LoVo (cell line): Measurements from ENCODE around the gene TRABD2A.
"Not testable (repeated sequence)": the region's sequence is repeated elsewhere in the genome, so short reads cannot be mapped to it uniquely, and the experiment has no call there.

Experiments
- DNase-seq: peaks from one replicate; pipeline ENCODE4 v3.0.0-alpha.2; 2016; ENCODE audit warnings: low spot score

TRABD2A gene, protein sequence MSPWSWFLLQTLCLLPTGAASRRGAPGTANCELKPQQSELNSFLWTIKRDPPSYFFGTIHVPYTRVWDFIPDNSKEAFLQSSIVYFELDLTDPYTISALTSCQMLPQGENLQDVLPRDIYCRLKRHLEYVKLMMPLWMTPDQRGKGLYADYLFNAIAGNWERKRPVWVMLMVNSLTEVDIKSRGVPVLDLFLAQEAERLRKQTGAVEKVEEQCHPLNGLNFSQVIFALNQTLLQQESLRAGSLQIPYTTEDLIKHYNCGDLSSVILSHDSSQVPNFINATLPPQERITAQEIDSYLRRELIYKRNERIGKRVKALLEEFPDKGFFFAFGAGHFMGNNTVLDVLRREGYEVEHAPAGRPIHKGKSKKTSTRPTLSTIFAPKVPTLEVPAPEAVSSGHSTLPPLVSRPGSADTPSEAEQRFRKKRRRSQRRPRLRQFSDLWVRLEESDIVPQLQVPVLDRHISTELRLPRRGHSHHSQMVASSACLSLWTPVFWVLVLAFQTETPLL

DNA sequence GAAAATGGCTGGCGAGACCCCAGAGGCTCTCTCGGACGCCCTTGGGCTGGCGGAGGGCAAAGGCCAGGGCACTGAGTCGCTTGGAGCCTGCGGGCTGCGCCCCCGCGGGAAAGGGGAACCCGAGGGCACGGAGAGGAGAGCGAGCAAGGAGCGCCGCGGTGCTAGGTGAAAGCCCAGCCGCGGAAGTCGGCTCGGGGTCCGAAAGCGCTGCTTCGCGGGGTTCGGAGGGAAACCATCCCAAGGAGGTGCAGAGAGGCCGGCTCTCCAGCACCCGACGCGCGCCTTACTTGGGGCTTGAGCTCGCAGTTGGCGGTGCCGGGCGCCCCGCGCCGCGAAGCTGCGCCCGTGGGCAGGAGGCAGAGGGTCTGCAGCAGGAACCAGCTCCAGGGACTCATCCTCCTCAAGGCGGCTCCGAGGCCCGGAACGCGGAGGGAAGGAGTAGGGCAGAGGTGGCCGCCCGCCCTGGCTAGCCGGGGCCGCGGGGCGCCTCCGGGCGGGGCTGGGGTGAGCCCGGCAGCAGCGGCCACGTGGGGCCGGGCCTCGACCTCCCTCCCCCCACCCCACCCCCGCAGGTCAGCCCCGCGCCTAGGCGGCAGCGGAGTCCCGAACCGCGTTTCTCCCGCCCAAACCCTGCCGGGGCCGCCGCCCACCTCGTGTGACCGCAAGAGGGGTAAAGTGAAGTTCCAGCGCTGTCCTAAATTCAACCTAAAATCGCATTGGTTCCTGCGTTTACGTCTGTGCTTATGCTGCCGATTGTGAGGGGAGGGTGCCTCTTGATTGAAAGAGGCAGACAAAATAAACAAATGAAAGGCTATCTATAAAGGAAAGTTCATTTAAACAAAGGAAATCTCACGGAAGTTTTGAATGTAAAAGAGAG, at the start of gene TRABD2A:
TSS of gene TRABD2A (minus strand) at position 440 of the 877 bp plus-strand sequence. CDS start at position 395, 45 bp downstream.
- peak; percentile 56 for DNase-seq

DNA sequence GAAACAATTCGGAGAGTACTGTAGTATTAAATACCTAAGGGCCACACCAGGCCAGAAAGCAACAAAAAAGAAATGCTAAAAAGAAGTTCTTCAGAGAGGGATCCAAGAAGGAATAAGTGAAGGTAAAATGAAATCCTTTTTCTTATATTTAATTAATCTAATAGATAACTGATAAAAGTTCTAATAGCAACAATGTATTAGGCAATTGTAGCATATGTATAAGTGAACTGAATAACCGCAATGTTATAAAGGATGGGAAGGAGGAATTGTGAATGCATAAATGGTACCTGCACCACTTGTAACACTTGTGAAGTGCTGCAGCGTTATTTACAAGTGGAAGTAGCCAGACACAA, 46.4 kb upstream of the TRABD2A start:
- DNase-seq, result no peak

DNA sequence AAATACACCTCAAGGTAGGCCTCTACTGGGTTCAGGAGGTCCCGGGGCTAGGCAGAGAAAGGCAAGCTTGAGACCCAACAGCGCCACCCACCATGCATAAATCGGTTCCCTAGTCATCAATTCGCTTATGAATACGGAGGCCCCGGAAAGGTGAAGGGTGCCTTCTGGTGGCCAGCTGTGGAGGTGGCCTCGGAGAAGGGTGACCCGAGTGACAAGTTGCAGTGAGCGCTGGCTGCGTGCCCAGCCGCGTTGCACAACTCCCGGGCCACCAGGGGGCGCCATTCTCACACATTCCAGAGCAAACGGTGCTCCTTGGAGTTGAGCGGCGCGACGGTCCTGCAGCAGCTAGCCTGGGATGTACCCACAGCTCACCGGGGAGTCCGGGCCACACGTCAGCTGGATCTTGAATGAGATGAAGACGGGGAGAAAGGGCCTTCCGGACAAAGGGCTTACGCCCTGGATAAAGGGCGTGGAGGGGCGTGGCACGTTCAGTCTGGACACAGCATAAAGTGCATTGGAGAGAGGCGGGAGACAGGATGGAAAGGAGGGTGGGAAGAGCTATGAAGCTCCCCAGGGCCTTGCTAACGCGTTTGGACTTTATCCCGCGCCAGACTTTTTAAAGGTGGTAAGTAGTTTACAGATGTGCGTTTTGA, 45.0 kb upstream of the TRABD2A start:
- DNase-seq, result peak; percentile 99

DNA sequence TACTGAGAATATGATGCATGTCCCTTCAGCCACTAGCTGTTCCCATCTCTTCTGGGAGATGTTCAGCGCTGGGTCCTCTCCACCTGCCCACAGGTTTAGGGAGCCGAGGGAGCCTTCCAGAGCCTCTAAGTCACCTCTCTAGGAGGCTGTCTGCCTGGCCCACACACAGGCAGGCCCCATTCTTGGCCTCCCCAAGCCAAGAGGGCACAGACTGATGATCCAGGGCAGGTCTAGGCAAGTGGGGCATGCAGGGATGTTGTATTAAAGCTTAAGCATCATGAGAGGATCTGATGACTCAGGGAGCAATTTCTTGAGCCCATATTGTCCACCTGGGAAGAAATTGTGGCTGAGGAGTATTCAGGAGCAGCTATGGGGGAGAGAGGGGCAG, 44.4 kb upstream of the TRABD2A start:
- no peak for DNase-seq

DNA sequence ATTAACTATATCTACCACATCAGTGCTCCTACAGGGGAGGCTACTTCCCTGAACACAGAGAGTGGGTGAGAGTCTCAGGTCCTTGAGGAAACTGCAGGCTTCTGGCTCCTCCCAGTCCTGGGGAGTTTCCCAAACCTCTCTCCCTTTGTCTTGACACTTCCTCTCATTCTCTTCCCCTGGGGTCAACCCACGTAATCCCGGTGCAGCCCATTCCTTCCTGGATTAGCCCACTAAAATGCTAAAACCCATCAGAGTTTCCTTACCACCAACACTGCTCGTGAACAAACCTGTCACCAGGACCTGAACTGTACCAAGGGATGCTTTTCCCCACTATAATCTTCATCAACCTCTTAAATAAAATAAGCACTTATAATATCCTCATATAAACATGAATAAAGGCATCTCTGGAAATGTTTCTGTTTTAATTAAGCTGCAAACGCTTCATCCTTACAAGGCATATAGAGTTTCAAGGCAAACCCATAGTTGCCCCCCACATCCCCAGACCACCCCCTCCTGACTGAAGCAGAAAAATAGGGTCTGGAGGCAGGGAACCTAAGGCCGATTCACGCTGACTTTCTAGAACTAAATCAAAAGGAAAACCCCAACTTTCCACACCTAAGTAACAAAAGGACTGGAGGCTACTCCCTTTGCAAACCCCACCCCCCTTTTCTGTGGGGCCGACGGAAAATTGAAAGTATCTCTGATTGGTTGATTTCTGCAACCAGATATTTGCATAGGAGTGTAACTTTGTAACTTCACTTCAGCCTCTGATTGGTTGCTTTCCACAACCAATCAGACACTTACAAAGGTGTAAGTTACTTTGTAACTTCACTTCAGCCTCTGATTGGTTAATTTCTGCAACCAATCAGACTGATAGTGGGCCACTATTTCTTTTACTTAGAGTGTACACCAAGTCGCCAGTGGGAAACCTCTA, 43.6 kb upstream of the TRABD2A start:
- DNase-seq, result no peak

DNA sequence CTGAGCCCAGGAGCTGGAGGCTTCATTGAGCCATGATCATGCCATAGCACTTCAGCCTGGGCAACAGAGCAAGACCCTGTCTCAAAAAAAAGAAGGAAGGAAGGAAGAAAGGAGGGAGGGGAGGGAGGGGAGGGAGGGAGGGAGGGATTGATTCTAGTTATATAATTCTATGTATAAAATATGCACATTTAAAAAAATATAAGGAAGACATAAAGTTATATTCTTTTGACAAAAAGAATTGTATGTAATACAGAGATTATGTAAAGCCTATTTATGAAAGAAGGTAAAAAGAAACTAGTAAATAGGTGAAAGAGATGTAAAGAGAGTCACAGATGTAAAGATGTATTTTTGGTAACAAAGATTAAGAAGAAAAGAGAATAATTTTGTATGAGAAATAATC, 42.1 kb upstream of the TRABD2A start:
- no peak for DNase-seq

DNA sequence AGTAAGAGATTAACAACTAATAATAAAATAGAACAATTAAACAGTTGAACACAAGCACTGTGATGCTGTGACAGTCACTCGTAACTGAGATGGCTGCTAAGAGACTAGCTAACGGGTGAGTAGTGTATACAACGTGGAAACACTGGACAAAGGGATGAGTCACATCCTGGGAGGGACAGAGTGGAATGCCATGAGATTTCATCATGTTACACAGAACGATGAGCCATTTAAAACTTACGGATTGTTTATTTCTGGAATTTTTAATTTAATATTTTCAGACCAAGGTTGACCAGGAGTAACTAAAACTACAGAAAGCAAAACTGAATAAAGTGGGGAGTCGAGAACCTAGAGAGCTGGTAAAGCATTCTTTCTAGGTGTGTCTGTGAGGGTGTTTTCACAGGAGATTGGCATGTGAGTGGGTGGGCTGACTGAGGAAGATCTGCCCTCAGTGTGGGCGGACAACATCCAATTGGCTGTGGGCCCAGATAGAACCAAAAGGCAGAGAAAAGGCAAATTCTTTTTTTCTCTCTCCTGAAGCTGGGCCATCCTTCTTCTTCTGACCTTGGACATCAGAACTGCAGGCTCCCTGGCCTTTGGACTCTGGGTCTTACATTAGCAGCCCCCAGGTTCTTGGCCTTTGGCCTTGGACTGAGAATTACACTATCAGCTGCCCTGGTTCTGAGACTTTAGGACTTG, 39.1 kb upstream of the TRABD2A start:
- peak; percentile 91 for DNase-seq

DNA sequence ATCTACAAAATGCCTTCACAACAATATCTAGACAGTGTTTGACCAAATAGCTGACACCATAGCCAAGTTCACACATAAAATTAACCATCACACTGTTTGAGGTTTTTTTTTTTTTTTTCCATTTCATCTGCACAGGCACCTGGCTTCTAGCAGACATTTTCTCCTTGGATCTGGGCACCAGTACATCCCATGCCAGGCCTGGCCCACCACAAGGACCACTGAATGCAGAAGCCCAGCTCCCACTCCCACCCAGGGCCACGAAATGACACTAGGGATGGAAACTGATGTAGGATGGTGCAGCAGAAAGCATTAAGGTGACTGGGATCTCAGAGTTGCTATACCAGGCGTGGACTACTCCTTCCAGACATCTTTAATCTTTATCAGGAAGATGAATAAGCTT, 37.5 kb upstream of the TRABD2A start:
- no peak for DNase-seq

DNA sequence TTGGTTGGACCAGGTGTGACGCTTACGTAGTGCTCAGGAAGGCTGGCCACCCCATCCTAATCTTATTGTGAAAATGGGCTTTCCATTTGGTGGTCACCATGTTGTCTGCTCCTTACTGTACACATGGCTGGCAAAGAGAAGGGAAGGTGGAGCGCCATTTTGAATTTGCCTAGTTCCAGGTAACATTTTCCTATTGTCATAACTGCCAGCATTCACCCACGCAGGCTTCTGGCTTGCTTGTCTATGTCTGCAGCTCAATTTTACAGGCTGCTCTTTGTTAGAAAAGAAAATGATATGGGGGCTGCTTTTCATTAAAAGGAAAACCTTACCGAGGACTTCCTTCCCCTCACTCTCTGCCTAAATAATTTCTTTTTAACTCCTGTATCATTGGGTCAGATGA, 36.9 kb upstream of the TRABD2A start:
- DNase-seq, result not testable (repeated sequence)

DNA sequence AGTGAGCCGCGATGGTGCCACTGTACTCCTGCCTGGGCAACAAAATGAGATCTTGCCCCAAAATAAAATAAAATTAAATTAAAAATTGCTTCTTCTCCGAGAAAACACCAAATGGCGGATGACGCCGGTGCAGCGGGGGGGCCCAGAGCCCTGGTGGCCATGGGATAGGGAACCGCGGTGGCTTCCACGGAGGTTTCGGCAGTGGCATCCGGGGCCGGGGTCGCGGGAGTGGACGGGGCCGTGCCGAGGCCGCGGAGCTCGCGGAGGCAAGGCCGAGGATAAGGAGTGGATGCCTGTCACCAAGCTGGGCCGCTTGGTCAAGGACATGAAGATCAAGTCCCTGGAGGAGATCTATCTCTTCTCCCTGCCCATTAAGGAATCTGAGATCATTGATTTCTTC, 34.8 kb upstream of the TRABD2A start:
- DNase-seq, result not testable (repeated sequence)

DNA sequence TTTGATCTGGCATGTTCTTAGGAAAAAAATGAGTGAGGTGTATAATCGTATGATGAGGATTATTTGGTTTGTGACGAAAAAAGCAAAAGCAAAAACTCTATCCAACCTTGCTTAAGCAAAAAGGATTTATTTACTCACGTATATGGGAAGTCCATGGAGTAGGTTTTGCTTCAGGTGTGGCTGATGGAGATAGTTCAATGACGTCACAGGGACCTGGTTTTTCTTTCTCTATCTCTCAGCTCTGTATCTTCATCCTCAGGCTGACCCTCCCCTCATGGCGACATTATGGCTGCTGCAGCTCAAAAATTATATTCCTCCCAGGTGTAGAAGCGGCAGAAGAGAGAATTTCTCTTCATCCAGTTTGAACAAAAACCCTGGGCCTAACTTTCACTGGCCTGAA, 33.5 kb upstream of the TRABD2A start:
- DNase-seq, result no peak

DNA sequence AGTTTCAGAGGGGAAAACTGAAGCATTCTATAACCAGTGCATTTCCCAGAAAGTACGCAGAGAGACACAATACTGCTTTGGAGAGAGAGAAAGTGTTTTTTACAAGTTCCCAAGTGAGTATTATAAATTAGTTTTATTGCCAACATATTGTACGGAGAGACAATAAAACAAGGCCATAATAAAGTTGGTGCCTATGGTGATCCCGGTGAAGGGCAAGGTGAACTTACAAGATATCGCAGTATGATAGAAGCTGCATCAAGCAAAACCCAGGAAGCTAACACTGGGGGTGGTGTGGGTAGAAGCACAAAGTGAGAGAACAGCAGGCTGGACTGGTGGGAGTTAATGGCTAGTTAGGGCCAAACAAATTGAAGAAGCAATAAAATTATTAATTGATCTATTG, 32.1 kb upstream of the TRABD2A start:
- no peak for DNase-seq

DNA sequence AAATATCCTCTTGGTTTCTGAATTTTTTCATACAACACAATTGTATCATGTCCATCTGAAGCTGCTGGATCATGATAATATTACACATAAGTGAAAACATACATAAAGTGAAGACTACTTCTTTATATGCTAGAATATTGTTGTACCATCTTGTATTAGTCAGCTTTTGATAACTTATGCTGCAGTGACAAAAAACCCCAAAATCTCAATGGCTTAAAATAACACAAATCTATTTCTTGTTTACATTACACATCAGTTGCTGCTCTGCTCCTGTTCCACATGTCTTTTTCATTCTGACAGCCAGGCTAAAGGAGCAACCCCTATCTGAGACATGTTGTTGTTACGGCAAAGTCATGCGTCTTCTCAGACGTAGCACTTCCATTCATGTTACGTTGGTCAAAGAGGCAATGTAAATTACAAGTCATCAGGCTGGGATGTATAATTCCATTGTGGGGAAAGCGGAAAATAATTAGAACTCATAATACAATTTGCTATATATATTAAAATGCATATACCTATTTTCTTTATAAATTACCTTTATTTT, 30.3 kb upstream of the TRABD2A start:
- DNase-seq, result no peak

DNA sequence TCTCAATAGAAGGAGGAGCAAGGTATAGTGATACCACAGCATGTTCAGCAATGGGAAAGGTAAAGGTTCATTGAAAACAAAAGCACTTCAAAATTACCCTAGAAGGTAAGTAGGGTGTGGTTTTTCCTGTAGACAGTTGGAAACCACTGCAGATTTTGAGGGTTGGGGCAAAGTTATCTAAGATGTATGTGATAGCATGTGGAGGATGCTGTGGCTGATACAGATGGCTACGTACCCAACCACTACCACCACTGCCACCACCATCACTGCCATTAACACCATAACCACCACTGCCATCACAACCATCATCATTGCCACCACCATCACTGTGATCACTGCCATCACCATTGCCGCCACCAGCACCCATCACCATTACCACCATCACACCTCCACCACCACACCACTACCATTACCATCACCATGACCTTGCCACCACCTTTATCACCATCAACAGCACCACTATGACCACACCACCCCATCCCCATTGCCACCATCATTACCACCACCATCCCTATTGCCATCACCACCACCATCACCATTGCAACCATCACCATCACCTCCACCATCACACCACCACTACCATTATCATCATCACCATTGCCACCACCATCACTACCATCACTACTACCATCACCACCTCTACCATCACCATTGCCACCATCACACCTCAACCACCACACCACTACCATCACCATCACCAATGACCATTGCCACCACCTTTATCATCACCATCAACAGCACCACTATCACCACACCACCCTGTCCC, 28.2 kb upstream of the TRABD2A start:
- no peak for DNase-seq

DNA sequence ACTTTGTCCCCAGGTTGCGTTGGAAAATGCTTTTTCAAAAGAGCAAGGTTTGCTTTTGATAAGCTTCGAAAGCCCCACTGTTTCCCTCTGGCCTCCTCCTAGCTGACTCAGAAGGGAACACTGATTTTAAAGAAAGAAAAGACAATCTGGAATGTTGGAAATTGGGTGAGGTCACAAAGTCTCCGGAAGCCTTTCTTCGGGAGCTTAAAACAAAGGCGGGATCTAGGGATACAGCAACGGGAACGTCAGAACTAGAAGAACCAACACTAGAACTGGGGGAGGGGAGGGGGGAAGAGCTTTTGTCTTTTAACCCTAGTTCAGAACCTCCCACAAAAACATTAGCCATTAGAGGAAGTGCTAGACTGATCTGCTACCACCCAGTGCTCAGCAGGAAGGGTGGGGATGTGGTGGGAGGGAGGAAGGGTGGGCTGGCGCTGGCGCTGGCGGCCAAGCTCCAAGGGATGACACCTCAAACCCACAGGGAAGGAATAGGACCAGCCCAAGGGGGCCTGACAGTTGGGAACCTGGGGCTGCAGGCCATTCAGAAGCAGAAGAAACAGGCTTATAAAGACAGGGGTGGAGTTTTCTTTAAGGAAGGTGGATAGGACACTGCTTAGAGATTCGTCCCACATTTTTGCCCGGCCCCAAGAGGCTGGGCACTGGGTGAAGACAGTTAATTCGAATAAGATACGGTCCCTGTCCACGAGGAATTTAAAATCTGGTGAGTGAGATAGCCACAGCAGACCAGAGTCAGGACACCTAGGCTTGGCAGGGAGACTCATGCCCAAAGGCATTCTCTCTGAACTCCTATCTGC, 26.2 kb upstream of the TRABD2A start:
- peak; percentile 81 for DNase-seq

DNA sequence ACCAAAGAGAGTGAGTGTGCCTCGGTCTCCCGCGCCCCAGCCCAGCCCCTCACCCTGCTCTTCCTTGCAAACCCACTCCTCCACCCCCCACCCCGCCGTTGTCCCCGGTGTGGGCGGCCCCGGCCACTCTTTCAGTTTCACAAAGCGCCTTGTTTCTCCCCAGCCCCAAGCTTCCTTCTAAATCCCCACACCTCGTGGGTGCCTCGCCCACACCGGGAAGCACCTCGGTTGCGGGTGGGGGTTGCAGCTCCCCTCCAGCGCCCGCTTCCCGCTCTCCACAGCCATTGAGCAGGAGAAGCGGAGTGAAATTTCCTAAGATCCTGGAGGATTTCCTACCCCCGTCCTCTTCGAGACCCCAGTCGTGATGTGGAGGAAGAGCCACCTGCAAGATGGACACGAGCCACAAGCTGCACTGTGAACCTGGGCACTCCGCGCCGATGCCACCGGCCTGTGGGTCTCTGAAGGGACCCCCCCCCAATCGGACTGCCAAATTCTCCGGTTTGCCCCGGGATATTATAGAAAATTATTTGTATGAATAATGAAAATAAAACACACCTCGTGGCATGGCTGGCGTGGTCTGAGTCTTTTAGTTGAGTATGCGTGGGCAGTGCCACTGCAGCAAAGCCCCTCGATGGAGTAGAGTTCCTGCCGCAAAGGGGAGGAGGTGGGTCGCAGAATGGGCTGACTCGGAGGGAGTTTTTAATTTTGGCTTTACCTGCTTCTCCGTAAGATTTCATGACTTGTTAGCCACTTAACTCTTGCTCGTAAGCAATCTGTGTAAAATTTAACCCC, 25.4 kb upstream of the TRABD2A start:
- DNase-seq, result no peak

DNA sequence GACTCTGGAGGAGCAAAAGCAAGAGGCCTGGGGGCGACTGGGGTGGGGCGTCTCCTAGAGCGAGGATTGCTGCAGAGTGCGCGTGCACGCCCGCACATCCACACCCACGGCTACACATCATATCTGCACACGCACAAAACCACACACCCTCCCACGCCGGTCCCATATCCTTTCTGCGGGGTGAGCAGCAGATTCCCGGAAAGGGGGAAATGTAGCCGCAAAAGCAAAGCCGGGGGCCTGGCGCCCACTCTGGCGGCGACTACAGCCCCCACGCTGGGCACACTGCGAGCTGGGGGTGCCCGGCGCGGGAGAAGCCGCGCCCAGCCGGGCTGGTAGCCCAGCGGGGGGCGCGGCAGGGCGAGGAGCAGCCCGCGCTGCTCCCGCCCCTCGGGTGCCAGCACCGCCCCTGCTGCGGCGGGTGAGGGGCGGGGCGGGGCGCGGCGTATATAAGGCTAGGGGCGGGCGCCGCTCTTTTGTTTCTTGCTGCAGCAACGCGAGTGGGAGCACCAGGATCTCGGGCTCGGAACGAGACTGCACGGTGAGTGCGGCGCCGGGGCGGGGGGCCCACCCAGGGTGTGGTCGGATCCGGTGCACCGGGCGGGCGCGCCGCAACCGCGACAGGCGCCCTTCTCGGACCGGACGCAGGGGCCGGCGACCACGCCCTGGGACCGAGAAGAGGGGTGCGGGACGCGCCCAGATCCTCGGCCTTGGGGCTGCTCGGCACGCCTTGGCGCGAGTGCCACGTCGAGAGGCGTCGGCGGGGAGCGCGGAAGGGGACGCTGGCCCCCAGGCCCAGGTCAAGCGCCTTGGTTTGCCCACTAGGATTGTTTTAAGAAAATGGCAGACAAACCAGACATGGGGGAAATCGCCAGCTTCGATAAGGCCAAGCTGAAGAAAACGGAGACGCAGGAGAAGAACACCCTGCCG, 24.6 kb upstream of the TRABD2A start, which contains the start of gene TMSB10:
TSS of gene TMSB10 (plus strand) at position 476 of the 927 bp plus-strand sequence.
- DNase-seq, result peak; percentile 87
